NCI-H1417 (cell line): Measurements from ENCODE around the gene RANBP9.

Experiments used
- DNase-seq, 3 experiments: peaks; one replicate each; lab custom pipeline; 2025; lab: John Stamatoyannopoulos, UW

The RANBP9 gene

DNA sequence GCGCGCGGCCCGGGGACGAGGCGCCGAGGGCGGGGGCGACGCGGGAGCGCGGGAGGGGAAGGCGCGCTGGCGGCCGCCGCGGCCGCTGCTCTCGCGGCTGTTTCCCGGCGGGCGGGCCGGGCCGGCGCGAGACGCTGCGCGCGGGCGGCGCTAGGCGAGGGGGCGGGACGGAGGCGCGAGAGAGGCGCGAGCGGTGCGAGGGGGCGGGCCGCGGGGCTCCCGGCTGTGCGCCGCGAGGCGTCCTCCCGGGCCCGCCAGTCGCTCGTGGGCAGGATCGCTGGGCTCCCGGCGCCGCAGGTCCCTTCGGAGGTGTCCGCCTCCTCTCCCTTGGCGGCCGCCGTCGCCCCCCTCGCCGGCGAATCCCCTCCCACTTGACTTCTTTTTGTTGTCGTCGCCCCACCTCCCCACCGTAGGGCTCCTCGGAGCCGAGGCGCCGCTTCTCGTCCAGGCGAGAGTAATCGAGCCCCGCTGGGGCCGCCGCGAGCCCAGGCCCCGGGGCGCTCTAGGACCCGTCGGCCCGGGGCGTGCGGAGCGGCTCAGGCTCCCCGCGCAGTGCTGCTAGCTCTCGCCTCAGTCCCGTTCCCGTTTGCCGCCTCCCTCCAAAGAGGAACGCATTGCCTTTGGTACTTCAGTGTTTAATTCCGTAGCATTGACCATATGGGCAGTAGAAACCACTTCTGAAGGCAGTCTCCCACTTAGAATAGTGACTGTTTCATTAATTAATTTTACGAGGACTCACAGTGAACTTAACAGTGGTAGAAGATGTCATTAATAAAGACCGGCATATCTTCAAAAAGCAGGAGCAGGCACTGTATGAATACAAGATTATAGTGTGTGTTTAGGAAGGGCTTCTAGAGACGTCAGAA lies at the start of gene RANBP9:
Gene RANBP9 (minus strand): TSS at position 103 of the 866 bp plus-strand sequence. CDS start 330 bp downstream, outside the sequence.
- DNase-seq, result peak; percentile 95 to 99 (median 95)

DNA sequence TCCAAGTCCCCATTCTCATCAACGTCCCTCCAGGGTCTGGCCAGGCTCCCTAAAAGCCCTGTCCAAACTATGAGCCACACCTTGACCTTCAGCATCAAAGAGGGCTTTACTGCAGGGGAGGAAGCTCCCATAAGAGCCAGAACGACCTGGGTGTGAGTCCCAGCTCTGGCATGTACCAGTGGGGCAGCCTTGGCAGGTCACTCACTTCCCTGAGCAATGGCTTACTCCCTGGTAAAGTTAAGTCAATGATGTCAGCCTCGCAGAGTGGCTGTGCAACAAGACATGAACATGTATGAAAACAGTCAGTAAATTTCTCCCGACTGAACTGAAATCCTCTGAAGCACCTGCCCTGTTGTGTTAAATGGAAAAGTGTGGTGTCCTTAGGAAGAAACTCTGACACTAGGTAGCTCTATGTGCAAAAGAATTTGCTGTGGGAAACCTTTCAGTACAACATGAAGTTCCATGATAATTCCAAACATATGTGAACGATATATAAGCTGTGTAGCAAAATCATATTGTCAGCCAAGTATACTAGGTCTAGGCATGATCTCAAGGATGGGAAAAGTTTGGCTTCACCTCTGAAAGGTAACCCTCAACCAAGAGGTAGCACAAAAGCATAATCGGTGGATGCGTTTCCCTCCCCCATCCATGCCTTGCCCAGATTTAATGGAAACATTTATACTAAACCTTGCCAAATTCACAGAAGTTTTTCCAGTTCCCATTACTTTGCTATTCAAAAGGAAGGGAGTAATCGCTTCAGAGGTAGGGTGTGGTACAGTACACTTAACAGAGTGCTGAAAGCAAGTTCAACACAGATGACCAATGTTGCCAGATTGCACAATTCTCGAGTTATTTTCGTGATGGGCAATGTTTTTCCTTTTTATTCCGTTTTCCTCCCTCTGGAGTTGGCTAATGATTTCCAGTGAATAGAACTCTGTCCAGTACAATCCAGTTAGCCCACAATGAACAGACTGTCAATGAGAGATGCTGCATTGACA lies 49.0 kb upstream of the RANBP9 start:
- no peak for DNase-seq

DNA sequence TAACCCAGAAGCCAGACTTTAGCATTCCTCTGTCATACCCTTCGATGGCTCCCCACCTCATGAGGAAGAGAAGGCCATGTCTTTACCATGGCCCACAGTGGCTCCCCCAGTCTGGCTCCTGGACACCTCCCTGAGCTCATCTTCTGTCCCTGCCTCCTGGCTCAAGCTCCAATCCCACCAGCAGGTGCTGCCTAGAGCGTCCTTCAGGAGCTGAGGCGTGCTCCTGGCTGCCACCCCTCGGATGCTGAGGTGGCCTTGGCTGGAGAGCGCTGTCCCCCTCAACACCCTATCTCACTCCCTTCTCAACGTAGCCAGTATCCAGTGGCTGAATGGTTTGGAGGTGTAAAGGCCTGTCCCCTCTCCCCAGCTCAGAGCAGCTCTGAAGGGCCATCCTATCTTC lies 47.4 kb upstream of the RANBP9 start:
- no peak for DNase-seq

DNA sequence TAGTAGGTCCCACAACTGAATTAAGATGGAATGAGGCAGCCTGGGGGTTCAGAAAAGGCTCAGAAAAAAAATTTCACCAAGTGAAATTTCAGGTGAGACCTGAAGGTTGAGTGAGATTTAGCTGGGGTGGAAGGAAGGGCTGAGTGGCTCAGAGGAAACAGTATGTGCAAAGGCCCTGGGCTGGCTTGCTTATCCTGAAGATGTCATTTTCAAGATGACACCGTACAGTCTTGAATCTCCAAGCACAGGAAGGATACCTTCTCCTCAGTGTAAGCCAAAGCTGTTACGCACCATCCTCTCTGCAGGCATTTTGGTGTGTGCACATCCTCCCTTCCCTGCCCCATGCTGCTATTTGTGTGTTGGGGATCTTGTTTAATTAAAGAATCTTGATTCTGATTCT lies 43.0 kb upstream of the RANBP9 start:
- DNase-seq, result no peak

DNA sequence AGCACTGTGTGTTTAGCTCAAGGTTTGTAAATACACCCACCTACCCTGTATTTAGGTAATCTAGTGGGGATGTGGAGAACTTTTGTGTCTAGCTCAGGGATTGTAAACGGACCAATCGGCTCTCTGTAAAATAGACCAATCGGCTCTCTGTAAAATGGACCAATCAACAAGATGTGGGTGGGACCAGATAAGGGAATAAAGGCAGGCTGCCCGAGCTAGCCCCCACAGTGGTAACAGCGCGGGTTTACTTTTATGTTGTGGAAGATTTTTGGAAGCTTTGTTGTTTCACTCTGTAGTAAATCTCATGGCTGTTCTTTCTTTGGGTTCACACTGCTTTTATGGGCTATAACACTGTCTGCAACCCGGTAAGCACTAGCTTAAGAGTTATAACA lies 32.1 kb upstream of the RANBP9 start:
- DNase-seq, result no peak

DNA sequence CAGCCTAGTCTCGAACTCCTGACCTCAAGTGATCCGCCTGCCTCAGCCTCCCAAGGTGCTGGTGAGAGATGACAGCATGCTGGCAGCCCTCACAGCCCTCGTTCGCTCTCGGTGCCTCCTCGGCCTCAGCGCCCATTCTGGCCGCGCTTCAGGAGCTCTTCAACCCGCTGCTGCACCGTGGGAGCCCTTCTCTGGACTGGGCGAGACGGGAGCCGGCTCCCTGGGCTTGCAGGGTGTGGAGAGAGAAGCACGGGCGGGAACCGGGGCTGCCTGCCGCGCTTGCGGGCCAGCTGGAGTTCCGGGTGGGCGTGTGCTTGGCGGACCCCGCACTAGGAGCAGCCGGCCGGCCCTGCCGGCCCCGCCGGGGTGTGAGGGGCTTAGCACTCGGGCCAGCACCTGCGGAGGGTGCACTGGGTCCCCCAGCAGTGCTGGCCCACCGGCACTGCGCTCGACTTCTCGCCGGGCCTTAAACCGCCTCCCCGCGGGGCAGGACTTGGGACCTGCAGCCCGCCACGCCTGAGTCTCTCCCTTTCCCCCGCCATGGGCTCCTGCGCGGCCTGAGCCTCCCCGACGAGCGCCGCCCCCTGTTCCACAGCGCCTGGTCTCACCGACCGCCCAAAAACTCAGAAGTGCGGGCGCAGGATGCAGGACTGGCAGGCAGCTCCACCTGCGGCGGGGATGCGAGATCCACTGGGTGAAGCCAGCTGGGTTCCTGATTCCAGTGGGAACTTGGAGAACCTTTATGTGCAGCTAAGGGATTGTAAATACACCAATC lies 31.5 kb upstream of the RANBP9 start:
- no peak for DNase-seq

DNA sequence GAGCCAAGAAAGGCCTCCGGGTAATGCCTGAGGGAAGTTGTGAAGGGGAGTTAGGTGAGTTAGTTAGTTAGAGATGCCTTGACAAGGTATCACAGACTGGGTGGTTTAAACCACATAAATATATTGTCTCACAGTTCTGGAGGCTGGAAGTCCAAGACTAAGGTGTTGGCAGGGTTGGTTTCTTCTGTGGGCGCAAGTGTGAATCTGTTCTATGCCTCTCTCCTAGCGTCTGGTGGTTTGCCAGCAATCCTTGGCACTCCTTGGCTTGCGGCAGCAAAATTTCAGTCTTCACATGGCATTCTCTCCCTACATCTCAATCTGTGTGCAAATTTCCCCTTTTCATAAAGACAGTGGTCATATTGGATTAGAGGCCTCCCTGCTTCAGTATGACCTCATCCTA lies 29.7 kb upstream of the RANBP9 start:
- no peak for DNase-seq

DNA sequence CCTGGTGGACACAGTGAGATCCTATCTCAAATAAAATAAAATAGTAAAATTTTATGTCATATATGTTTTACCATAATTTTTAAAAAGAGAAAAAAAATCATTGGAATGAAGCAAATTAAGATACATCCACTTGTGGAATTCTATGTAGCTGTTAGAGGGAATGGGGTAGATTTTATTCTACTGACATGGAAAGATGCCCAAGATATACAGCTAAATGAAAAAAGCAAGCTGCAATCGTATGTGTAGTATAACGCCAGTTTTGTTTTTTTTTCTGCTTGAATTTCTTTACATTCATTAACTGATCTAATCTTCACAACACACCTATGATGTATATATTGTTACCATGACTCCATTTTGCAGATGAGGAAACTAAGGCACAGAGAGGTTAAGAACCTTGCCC lies 23.4 kb upstream of the RANBP9 start:
- no peak for DNase-seq

DNA sequence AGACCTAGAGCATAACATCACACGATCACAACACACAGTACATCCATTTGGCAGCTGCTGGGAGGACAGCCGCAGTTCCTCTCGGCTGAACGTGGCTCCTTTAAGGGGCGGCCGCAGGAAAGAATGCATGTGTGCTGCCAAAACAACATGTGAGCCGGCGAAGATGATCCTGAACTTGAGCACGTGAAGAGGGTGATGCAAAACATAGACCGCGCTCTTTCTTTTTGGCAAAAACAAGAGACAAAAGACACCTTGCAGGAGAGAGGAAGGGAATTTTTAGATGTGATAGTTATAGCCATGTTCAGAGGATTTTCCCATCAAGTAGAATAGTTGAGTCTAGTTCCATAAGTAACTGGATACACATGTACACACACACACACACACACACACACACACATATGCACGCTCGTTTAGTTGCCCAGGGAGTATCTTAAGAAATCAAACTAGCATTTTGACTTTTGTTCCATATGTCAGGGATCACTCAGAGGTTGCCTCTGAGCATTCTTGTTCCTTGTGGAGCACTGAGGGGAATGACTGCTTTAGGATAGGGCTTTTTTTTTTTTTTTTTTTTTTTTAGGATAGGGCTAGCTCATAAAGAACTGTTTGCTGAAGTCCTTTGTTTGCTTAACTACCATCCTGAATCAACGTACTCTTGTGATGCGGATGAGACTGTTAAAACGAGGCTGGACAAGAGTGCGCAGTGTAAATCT lies 21.7 kb upstream of the RANBP9 start:
- peak in 2 of 3 experiments; percentile 19 to 74 for DNase-seq

DNA sequence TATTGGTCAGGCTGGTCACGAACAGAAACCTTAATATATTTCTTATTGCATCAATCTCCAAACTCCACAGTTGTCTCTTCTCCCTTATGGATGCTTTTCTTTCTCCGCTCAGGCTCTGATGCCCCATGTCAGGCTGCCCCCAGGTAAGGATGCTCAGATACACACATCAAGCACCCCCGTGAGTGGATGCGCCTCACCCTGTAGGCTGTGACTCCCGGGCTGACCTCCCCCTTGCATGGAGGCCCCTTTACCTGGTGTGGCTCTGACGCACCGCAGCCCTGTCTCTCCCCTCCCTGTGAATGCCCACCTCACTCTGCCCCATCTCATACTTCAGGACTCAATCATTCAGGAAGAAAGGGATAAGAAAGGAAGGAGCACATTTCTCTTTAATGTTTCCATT lies 19.1 kb upstream of the RANBP9 start:
- no peak for DNase-seq

DNA sequence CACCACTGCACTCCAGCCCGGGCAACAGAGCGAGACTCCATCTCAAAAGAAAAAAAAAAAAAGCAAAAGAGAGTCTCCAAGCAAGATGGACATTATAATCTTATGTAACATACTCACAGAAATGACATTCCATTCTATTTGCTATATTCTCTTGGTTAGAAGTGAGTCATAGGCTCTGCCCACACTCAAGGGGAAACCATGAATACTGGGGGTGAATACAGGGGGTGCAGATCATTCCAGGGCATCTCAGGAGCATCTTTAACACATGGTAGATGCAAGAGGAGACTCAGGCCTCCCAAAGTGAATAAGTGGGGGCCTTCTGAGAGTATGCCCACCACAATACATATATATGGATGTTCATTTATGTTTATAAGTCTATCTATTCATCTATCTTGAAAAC lies 18.3 kb upstream of the RANBP9 start:
- DNase-seq, result no peak

DNA sequence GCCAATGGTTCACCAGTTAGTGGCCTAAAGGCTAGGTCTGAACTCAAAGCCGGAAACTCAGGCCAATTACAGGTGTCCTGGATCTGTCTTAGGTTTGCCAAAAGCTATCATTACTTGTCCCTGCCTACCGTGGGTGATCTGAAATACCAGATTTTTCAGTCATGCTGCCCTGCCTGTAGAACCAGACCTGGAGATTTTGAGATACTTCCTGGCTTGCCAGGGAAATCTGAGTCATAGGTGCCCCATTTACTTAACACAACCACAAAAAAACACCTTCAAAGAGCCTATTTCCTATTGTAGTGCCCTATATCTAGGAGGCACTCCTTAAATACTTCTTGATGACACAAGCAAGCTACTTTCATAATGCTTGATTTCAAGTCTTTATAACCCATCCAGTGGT lies 13.9 kb upstream of the RANBP9 start:
- DNase-seq, result no peak

DNA sequence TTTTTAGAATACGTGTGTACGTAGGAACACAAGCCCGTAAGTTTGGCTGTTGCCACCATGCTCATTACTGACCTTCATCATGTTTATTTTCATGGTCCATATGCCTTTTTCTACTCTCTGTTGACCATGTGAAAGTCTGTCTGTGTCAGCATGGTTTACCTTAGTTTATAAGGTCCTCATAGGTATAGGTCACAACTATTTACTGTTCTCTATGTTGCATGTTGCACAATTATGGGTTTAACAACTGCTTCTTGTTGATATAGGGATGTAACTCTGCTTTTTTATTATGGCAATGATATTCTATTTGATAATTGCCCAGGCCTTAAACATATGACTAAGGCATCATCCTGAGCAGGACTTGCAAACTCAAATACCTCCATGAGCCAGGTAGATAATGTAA lies 13.4 kb upstream of the RANBP9 start:
- no peak for DNase-seq

DNA sequence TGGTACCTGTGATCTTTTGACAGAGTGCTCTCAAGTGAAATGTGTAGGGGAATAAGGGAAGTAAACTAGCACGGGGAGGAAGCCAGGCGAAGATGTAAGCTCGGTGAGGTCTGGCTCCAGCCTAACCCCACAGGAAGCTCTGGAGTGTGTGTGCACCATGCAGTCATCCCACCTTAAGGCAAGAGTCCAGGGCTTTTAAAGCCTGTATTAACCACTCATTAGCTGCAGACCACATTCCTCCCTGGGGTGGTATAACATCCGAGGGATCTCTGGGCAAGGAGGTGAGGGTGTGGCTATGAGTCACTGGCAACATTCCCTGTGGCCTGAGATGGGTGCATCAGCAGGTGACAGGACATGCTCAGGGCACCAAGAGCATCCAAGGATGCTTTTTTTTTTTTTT lies 12.5 kb upstream of the RANBP9 start:
- DNase-seq, result no peak

DNA sequence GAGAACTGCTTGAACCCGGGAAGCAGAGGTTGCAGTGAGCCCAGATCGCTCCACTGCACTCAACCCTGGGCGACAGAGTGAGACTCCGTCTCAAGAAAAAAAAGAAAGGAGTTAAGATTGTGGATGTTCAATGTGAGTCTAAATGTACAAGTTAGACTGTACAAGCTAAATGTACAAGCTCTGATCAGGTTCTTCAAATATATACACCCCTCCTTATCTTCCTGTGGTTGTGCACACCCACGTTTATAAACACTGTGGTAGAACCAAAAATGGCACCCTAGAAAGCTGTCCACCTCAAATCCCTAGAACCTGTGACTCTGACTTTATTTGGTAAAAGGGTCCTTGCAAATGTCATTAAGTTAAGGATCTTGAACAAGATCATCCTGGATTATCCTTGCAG lies 11.2 kb upstream of the RANBP9 start:
- DNase-seq, result no peak

DNA sequence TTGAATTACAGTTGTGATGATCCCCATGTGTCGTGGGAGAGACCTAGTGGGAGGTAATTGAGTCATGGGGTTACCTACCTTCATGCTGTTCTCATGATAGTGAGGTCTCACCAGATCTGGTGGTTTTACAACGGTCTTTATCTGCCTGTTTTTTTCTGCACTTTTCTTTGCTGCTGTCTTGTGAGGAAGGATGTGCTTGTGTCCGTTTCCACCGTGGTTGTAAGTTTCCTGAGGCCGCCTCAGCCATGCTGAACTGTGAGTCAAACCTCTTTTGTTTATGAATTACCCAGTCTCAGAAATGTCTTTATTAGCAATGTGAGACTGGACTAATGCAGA lies 6.5 kb upstream of the RANBP9 start:
- no peak for DNase-seq

DNA sequence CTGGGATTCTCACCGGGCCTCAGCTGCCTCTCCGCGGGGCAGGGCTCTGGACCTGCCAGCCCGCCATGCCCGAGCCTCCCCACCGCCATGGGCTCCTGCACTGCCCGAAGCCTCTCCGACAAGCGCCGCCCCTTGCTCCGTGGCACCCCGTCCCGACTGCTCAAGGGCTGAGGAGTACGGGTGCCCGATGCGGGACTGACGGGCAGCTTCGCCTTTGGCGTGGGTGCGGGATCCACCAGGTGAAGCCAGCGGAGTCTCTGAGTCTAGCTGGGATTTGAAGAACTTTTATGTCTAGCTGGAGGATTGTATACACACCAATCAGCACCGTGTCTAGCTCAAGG lies 5.3 kb upstream of the RANBP9 start:
- no peak for DNase-seq

DNA sequence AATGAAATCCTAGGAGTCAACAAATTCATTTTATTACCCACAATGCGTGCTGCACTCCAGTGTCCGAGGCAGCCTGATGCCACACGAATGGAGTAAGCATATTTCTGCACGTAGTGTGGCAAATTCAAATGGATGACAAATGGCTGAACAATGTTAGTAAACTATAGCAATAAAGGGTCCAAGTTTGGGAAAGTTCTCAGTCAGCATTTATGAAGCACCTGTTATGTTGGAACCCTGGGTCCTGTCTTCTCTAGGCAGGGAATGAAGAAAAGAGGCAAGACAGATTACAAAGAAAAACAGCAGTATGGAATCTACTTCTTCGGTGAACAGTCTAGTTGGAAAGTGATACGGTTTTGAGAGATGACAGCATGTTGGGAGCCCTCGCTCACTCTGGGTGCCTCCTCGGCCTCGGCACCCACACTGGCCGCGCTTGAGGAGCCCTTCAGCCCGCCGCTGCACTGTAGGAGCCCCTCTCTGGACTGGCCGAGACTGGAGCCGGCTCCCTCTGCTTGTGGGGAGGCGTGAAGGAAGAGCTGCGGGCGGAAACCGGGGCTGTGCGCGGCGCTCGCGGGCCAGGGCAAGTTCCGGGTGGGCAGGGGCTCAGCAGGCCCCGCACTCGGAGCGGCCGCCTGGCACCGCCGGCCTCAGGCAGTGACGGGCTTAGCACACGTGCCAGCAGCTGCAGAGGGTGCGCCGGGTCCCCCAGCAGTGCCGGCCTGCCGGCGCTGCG lies 4.8 kb upstream of the RANBP9 start:
- DNase-seq, result no peak

DNA sequence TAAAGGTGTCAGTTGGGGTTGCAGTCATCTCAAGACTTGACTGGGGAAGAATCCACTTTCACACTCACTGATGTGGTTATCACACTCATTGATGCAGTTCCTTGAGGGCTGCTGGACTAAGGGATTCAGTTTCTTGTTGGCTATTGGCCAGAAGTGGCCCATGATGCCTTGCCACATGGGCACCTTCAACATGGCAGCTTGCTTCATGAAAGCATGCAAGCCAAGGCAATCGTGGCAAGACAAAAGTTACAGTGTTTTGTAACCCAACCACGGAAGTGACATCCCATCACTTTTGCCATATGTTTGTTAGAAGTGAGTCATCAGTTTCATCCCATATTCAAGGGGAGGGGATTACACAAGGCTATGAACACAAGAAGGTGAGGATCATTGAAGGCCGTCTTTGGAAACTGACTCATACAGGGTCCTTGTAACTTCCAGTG lies 3.8 kb upstream of the RANBP9 start:
- DNase-seq, result no peak

DNA sequence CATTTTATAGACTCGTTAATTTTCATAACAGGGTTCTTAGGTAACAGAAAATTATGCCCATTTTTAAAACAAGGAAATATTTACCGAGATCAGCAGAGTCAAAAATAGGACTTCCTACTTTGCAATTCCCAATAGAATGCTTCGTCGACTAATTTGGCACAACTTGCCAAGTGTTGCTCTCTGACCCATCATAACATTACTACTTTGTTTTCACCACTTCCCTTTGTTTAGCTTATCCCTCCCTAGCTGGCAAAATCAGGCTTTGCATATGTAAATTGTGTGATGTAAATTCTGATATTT lies 914 bp upstream of the RANBP9 start:
- no peak for DNase-seq

DNA sequence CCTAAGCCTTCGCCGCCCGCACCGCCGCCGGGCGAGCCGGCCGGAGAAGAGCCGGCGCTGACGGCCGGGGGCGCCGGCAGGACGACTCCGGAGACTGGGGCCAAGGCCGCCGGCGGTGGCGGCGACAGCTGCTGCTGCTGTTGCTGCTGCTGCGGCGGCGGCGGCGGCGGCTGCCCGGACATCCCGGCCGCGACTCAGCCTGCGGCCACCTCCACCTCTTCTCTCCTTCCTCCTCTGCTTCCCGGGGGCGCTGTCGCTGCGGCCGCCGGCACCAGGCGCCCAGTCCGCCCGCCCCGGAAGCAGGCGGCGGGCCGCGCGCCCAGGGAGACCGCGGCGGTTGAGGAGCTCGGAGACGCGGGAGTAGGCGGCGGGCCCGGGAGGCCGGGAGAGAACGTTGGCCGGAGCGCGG lies 307 bp downstream of the RANBP9 start:
- peak in 1 of 3 experiments; percentile 93 for DNase-seq
